Neural cell (in vitro differentiated cells): Measurements from ENCODE around the gene KSR2.

Experiments used
- CTCF ChIP-seq: fragments of 450-650 bp; IDR thresholded peaks from 2 replicates; pipeline ENCODE4 v1.5.1; 2014; ENCODE audit warnings: antibody characterized with exemption, mild to moderate bottlenecking, moderate library complexity; ENCODE audit not compliant: poor library complexity, severe bottlenecking
- EZH2 ChIP-seq: fragments of 200-600, 300-800 bp; shearing (Covaris generic), sonication (generic); IDR thresholded peaks from 2 replicates; pipeline ENCODE4 v1.6.1; 2014; ENCODE audit warnings: antibody characterized with exemption, low read length, borderline replicate concordance, mild to moderate bottlenecking; ENCODE audit not compliant: insufficient read depth, poor library complexity, severe bottlenecking
- REST ChIP-seq: IDR thresholded peaks from 2 replicates; pipeline ENCODE4 v1.6.1; 2012; ENCODE audit warnings: borderline replicate concordance
- TAF1 ChIP-seq: IDR thresholded peaks from 2 replicates; pipeline ENCODE4 v1.6.1; 2012; ENCODE audit warnings: low read depth

GRCh38 chr12:118017926-118018325 lies 49.1 kb upstream of the KSR2 start:
- no peak for TF ChIP-seq CTCF
- no peak for TF ChIP-seq TAF1
- TF ChIP-seq REST, result no peak
- no peak for TF ChIP-seq EZH2
